ENCODE measurements around the gene CATSPERB. TPM values are rescaled to one million over a fixed set of nuclear protein-coding genes. Genes with fewer than 3 reads are reported as not detected.
A peak's percentile ranks its signal among the peaks of the same experiment; 100 is the strongest.

Gene CATSPERB
- total RNA-seq, 5 donors from 2014 or later (not counting 1 experiment from before 2014, with no cell fraction given), result 2.5 to 6.2 (median 4.0) TPM

GRCh38 chr14:91714805-91715204, 17.1 kb downstream of the CATSPERB start:
- 20% methylated on average over 2 of the region's 6 CpGs for WGBS (ENCODE audit: insufficient coverage)
- Mint-ChIP-seq H3K27ac (peak overlapping the region; percentile 19 to 61), H3K4me3 (peak overlapping the region in 2 of 3 donors; percentile 25 to 56), H3K36me3 (peaks cover 3% of the 10 kb centered on the region), H3K27me3 (no peaks in the 10 kb centered on the region), H3K9me3 (no peaks in the 10 kb centered on the region), H3K4me1 (peaks cover 6 to 12% (median 10%) of the 10 kb centered on the region in 3 donors)
- ChIA-PET POLR2A (no interaction called here), CTCF (interaction anchor here (0.5 to 0.7 kb wide), 3 partner anchors 157 to 1237 kb away, joined by 3 to 4 read pairs (median 3); no protein-coding TSS in a partner anchor)
- Histone ChIP-seq H3K27me3 (replicated peaks in 1 of 2; ENCODE audit: control insufficient read depth in 2 of 2, extremely low read depth in 1 of 2, insufficient read depth in 2 of 2, low read length in 1 of 2) (no peaks in the 10 kb centered on the region), H3K36me3 (ENCODE audit: control insufficient read depth in 2 of 2, extremely low read depth in 1 of 2, insufficient read depth in 1 of 2, low read length in 1 of 2) (no peaks in the 10 kb centered on the region), H3K4me3 (ENCODE audit: control insufficient read depth in 1 of 2, extremely low read depth in 1 of 2, low read length in 1 of 2) (no peak overlapping the region), H3K27ac (ENCODE audit: low read length) (no peak overlapping the region), H3K9me3 (no peaks in the 10 kb centered on the region), H3K4me1 (ENCODE audit: control insufficient read depth in 1 of 2, extremely low read depth in 1 of 2, insufficient read depth in 2 of 2, low read length in 2 of 2) (peaks cover 3 to 6% of the 10 kb centered on the region in 2 experiments)
- peak; percentile 79 to 99 (median 91) for ATAC-seq (replicated peaks in 1 of 4)
- DNase-seq, result peak in 34 of 35 experiments; percentile 5 to 68 (median 36)

GRCh38 chr14:91708795-91709194, 23.1 kb downstream of the CATSPERB start:
- H3K36me3 Mint-ChIP-seq, result peaks cover 8% of the 10 kb centered on the region
- CTCF ChIA-PET, result no interaction called here
- no peak overlapping the region for H3K27ac ChIP-seq (ENCODE audit: low read length)

GRCh38 chr14:91706996-91707395, 24.9 kb downstream of the CATSPERB start:
- Histone ChIP-seq H3K36me3 (ENCODE audit: control insufficient read depth in 2 of 2, extremely low read depth in 1 of 2, insufficient read depth in 1 of 2, low read length in 1 of 2) (no peaks in the 10 kb centered on the region), H3K27me3 (replicated peaks in 1 of 2; ENCODE audit: control insufficient read depth in 2 of 2, extremely low read depth in 1 of 2, insufficient read depth in 2 of 2, low read length in 1 of 2) (no peaks in the 10 kb centered on the region), H3K9me3 (no peaks in the 10 kb centered on the region), H3K27ac (ENCODE audit: low read length) (no peak overlapping the region), H3K4me1 (ENCODE audit: control insufficient read depth in 1 of 2, extremely low read depth in 1 of 2, insufficient read depth in 2 of 2, low read length in 2 of 2) (no peaks in the 10 kb centered on the region), H3K4me3 (ENCODE audit: control insufficient read depth in 1 of 2, extremely low read depth in 1 of 2, low read length in 1 of 2) (no peak overlapping the region)
- CTCF ChIA-PET, result no interaction called here
- Mint-ChIP-seq H3K36me3 (peaks cover 9% of the 10 kb centered on the region), H3K27ac (no peak overlapping the region), H3K4me1 (no peaks in the 10 kb centered on the region), H3K27me3 (no peaks in the 10 kb centered on the region), H3K9me3 (no peaks in the 10 kb centered on the region), H3K4me3 (no peak overlapping the region)
- POLR2A ChIA-PET, result interaction anchor here in 1 of 2 donors (0.7 kb wide), 1 partner anchor 144 kb away, joined by 7 read pairs; no protein-coding TSS in a partner anchor
- ATAC-seq (replicated peaks in 1 of 4) (no peak), DNase-seq (no peak)

More at GRCh38 chr14:91708795-91709194, 23.1 kb downstream of the CATSPERB start:
- no peaks in the 10 kb centered on the region for H3K4me1 ChIP-seq (ENCODE audit: control insufficient read depth in 1 of 2, extremely low read depth in 1 of 2, insufficient read depth in 2 of 2, low read length in 2 of 2)
- no peak for DNase-seq
- Mint-ChIP-seq H3K27ac (no peak overlapping the region), H3K4me3 (no peak overlapping the region), H3K9me3 (no peaks in the 10 kb centered on the region), H3K4me1 (no peaks in the 10 kb centered on the region), H3K27me3 (no peaks in the 10 kb centered on the region)
- no peak overlapping the region for H3K4me3 ChIP-seq (ENCODE audit: control insufficient read depth in 1 of 2, extremely low read depth in 1 of 2, low read length in 1 of 2)
- no peaks in the 10 kb centered on the region for H3K9me3 ChIP-seq
- H3K27me3 ChIP-seq (replicated peaks in 1 of 2; ENCODE audit: control insufficient read depth in 2 of 2, extremely low read depth in 1 of 2, insufficient read depth in 2 of 2, low read length in 1 of 2), result no peaks in the 10 kb centered on the region
- ATAC-seq (replicated peaks in 1 of 4), result no peak
- no peaks in the 10 kb centered on the region for H3K36me3 ChIP-seq (ENCODE audit: control insufficient read depth in 2 of 2, extremely low read depth in 1 of 2, insufficient read depth in 1 of 2, low read length in 1 of 2)
- POLR2A ChIA-PET, result no interaction called here
- WGBS (ENCODE audit: insufficient coverage), result 92% methylated on average over 3 of the region's 3 CpGs

GRCh38 chr14:91694643-91695042, 37.2 kb downstream of the CATSPERB start:
- Mint-ChIP-seq H3K36me3 (peaks cover 20% of the 10 kb centered on the region), H3K27ac (no peak overlapping the region), H3K27me3 (peaks cover 0 to 4% of the 10 kb centered on the region in 2 donors), H3K4me1 (no peaks in the 10 kb centered on the region), H3K9me3 (peaks cover 11 to 15% (median 14%) of the 10 kb centered on the region in 3 donors), H3K4me3 (no peak overlapping the region)
- CTCF ChIA-PET, result no interaction called here
- DNase-seq (no peak), ATAC-seq (replicated peaks in 1 of 4) (no peak)
- Histone ChIP-seq H3K27me3 (replicated peaks in 1 of 2; ENCODE audit: control insufficient read depth in 2 of 2, extremely low read depth in 1 of 2, insufficient read depth in 2 of 2, low read length in 1 of 2) (no peaks in the 10 kb centered on the region), H3K4me3 (ENCODE audit: control insufficient read depth in 1 of 2, extremely low read depth in 1 of 2, low read length in 1 of 2) (no peak overlapping the region), H3K4me1 (ENCODE audit: control insufficient read depth in 1 of 2, extremely low read depth in 1 of 2, insufficient read depth in 2 of 2, low read length in 2 of 2) (no peaks in the 10 kb centered on the region), H3K27ac (ENCODE audit: low read length) (no peak overlapping the region), H3K36me3 (ENCODE audit: control insufficient read depth in 2 of 2, extremely low read depth in 1 of 2, insufficient read depth in 1 of 2, low read length in 1 of 2) (no peaks in the 10 kb centered on the region), H3K9me3 (no peaks in the 10 kb centered on the region)
- WGBS (ENCODE audit: insufficient coverage), result no CpG with 5 or more reads among the region's 2 CpGs
- POLR2A ChIA-PET, result no interaction called here

- ChIA-PET POLR2A (no interaction called here), CTCF (no interaction called here)
- H3K27ac Mint-ChIP-seq, result no peak overlapping the region
These were observed 38.5 kb downstream of the CATSPERB start for GRCh38 chr14:91693346-91693745.

GRCh38 chr14:91692075-91692474, 39.8 kb downstream of the CATSPERB start:
- POLR2A ChIA-PET, result no interaction called here
- no peaks in the 10 kb centered on the region for H3K4me1 ChIP-seq (ENCODE audit: control insufficient read depth in 1 of 2, extremely low read depth in 1 of 2, insufficient read depth in 2 of 2, low read length in 2 of 2)
- H3K4me1 Mint-ChIP-seq, result no peaks in the 10 kb centered on the region
- peaks cover 14% of the 10 kb centered on the region for H3K36me3 Mint-ChIP-seq
- no peaks in the 10 kb centered on the region for H3K9me3 ChIP-seq
- no peaks in the 10 kb centered on the region for H3K36me3 ChIP-seq (ENCODE audit: control insufficient read depth in 2 of 2, extremely low read depth in 1 of 2, insufficient read depth in 1 of 2, low read length in 1 of 2)
- CTCF ChIA-PET, result no interaction called here
- no peak overlapping the region for H3K4me3 Mint-ChIP-seq
- ATAC-seq (replicated peaks in 1 of 4) (no peak), DNase-seq (no peak)
- no peak overlapping the region for H3K27ac ChIP-seq (ENCODE audit: low read length)
- WGBS (ENCODE audit: insufficient coverage), result 100% methylated on average over 3 of the region's 7 CpGs
- H3K27me3 ChIP-seq (replicated peaks in 1 of 2; ENCODE audit: control insufficient read depth in 2 of 2, extremely low read depth in 1 of 2, insufficient read depth in 2 of 2, low read length in 1 of 2), result no peaks in the 10 kb centered on the region
- peaks cover 0 to 2% of the 10 kb centered on the region in 2 donors for H3K27me3 Mint-ChIP-seq
- no peak overlapping the region for H3K4me3 ChIP-seq (ENCODE audit: control insufficient read depth in 1 of 2, extremely low read depth in 1 of 2, low read length in 1 of 2)
- peaks cover 7 to 11% (median 7%) of the 10 kb centered on the region in 3 donors for H3K9me3 Mint-ChIP-seq
- no peak overlapping the region for H3K27ac Mint-ChIP-seq

More at GRCh38 chr14:91693346-91693745, 38.5 kb downstream of the CATSPERB start:
- WGBS (ENCODE audit: insufficient coverage), result no CpG with 5 or more reads among the region's 1 CpG
- peaks cover 19% of the 10 kb centered on the region for H3K36me3 Mint-ChIP-seq
- H3K27me3 Mint-ChIP-seq, result peaks cover 0 to 4% of the 10 kb centered on the region in 2 donors
- H3K27me3 ChIP-seq (replicated peaks in 1 of 2; ENCODE audit: control insufficient read depth in 2 of 2, extremely low read depth in 1 of 2, insufficient read depth in 2 of 2, low read length in 1 of 2), result no peaks in the 10 kb centered on the region
- no peak for DNase-seq
- no peak overlapping the region for H3K4me3 Mint-ChIP-seq
- ATAC-seq (replicated peaks in 1 of 4), result no peak
- H3K4me3 ChIP-seq (ENCODE audit: control insufficient read depth in 1 of 2, extremely low read depth in 1 of 2, low read length in 1 of 2), result no peak overlapping the region
- peaks cover 11 to 14% (median 14%) of the 10 kb centered on the region in 3 donors for H3K9me3 Mint-ChIP-seq
- no peak overlapping the region for H3K27ac ChIP-seq (ENCODE audit: low read length)
- no peaks in the 10 kb centered on the region for H3K4me1 Mint-ChIP-seq
- no peaks in the 10 kb centered on the region for H3K9me3 ChIP-seq
- H3K4me1 ChIP-seq (ENCODE audit: control insufficient read depth in 1 of 2, extremely low read depth in 1 of 2, insufficient read depth in 2 of 2, low read length in 2 of 2), result no peaks in the 10 kb centered on the region
- H3K36me3 ChIP-seq (ENCODE audit: control insufficient read depth in 2 of 2, extremely low read depth in 1 of 2, insufficient read depth in 1 of 2, low read length in 1 of 2), result no peaks in the 10 kb centered on the region

GRCh38 chr14:91689608-91690007, 42.3 kb downstream of the CATSPERB start:
- ChIA-PET CTCF (no interaction called here), POLR2A (no interaction called here)
- no peaks in the 10 kb centered on the region for H3K9me3 ChIP-seq
- H3K27ac Mint-ChIP-seq, result no peak overlapping the region
- H3K36me3 ChIP-seq (ENCODE audit: control insufficient read depth in 2 of 2, extremely low read depth in 1 of 2, insufficient read depth in 1 of 2, low read length in 1 of 2), result no peaks in the 10 kb centered on the region
- H3K27me3 Mint-ChIP-seq, result no peaks in the 10 kb centered on the region
- no peaks in the 10 kb centered on the region for H3K4me1 Mint-ChIP-seq
- DNase-seq, result no peak
- H3K9me3 Mint-ChIP-seq, result peaks cover 6 to 7% (median 7%) of the 10 kb centered on the region in 3 donors
- peaks cover 14% of the 10 kb centered on the region for H3K36me3 Mint-ChIP-seq
- whole genome bisulfite sequencing (ENCODE audit: insufficient coverage), result no CpG with 5 or more reads among the region's 1 CpG
- no peak overlapping the region for H3K4me3 ChIP-seq (ENCODE audit: control insufficient read depth in 1 of 2, extremely low read depth in 1 of 2, low read length in 1 of 2)
- no peak overlapping the region for H3K27ac ChIP-seq (ENCODE audit: low read length)
- ATAC-seq (replicated peaks in 1 of 4), result no peak
- H3K4me3 Mint-ChIP-seq, result no peak overlapping the region
- no peaks in the 10 kb centered on the region for H3K27me3 ChIP-seq (replicated peaks in 1 of 2; ENCODE audit: control insufficient read depth in 2 of 2, extremely low read depth in 1 of 2, insufficient read depth in 2 of 2, low read length in 1 of 2)
- no peaks in the 10 kb centered on the region for H3K4me1 ChIP-seq (ENCODE audit: control insufficient read depth in 1 of 2, extremely low read depth in 1 of 2, insufficient read depth in 2 of 2, low read length in 2 of 2)

Data from T-cell (primary cell).